Lower leg skin (tissue), 3 donors: ENCODE measurements around the gene CFAP299.

Source experiments
- POLR2A ChIP-seq, 2 donors: fragments of 450-650 bp; IDR thresholded peaks; one replicate each; pipeline ENCODE4 v1.6.1; 2016 to 2017; ENCODE audit warnings: antibody characterized with exemption in 2 of 2, mild to moderate bottlenecking in 1 of 2, moderate library complexity in 1 of 2
- TF ChIP-seq, protein P1 (sequence below), 3 donors: fragments of 450-650 bp; IDR thresholded peaks; one replicate each; pipeline ENCODE4 v1.5.1; 2016; ENCODE audit warnings: antibody characterized with exemption in 3 of 3, mild to moderate bottlenecking in 3 of 3, moderate library complexity in 2 of 3

DNA sequence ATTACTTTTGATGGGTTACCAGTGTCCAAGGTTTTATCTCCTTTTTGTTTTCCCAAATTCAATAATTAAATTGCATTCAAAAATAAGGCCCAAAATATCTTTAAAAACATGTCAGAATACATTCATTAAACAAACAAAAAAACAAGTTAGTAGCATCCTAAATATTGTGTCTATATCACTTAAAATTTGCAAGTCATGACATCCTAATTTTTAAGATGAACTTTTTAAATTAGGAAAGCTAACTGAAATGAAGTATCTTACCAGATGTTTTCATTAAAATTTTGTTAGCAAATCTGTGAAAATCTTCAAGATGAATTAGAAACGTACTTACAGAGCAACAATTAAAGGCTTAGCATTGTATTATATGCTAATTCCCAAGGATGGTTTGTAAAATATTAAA, 962 bp upstream of the CFAP299 start:
- no peak for TF ChIP-seq POLR2A (IDR thresholded peaks at IDR 0.05)
- TF ChIP-seq, protein P1, sequence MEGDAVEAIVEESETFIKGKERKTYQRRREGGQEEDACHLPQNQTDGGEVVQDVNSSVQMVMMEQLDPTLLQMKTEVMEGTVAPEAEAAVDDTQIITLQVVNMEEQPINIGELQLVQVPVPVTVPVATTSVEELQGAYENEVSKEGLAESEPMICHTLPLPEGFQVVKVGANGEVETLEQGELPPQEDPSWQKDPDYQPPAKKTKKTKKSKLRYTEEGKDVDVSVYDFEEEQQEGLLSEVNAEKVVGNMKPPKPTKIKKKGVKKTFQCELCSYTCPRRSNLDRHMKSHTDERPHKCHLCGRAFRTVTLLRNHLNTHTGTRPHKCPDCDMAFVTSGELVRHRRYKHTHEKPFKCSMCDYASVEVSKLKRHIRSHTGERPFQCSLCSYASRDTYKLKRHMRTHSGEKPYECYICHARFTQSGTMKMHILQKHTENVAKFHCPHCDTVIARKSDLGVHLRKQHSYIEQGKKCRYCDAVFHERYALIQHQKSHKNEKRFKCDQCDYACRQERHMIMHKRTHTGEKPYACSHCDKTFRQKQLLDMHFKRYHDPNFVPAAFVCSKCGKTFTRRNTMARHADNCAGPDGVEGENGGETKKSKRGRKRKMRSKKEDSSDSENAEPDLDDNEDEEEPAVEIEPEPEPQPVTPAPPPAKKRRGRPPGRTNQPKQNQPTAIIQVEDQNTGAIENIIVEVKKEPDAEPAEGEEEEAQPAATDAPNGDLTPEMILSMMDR (IDR thresholded peaks at IDR 0.05) = no peak
